IMR-90 (cell line): ENCODE measurements around the gene TMEM100.

ENCODE experiments used
- CEBPB ChIP-seq: IDR thresholded peaks from 2 replicates; pipeline ENCODE4 v1.6.1; 2012; ENCODE audit warnings: low read depth, low read length, improper control_type of control experiment
- CHD1 ChIP-seq: IDR thresholded peaks from 2 replicates; pipeline ENCODE4 v1.6.1; 2012; ENCODE audit warnings: low read depth, low read length, improper control_type of control experiment
- CTCF ChIP-seq: conservative IDR thresholded peaks from 2 replicates; pipeline ENCODE4 v1.5.1; 2012; ENCODE audit warnings: mild to moderate bottlenecking, low read depth, low read length, improper control_type of control experiment
- POLR2A ChIP-seq: IDR thresholded peaks from 2 replicates; pipeline ENCODE4 v1.6.1; 2012; ENCODE audit warnings: mild to moderate bottlenecking, low read depth, low read length

- TF ChIP-seq POLR2A (no peak), CTCF (no peak), CEBPB (no peak), CHD1 (no peak)
Observed at GRCh38 chr17:55694286-55694910, 28.3 kb downstream of the TMEM100 start.
